Neuronal stem cell (in vitro differentiated cells): Measurements from ENCODE around the gene TMEM207.
A peak's percentile ranks its signal among the peaks of the same experiment; 100 is the strongest.

ENCODE experiments used
- DNase-seq: peaks from one replicate; pipeline ENCODE4 v3.0.0-alpha.2; 2013; ENCODE audit warnings: low spot score
- H2AFZ ChIP-seq: one replicate; pipeline ENCODE4 v1.6.1; 2013; ENCODE audit warnings: mild to moderate bottlenecking, low read length, inconsistent platforms
- H2AK5ac ChIP-seq: 2 replicates; pipeline ENCODE4 v1.6.1; 2013; ENCODE audit warnings: low read depth, mild to moderate bottlenecking, inconsistent platforms, low read length, moderate library complexity, mixed read lengths
- H2BK120ac ChIP-seq: 2 replicates; pipeline ENCODE4 v1.6.1; 2013; ENCODE audit warnings: low read depth, mild to moderate bottlenecking, inconsistent platforms, low read length, moderate library complexity, mixed read lengths
- H2BK12ac ChIP-seq: one replicate; pipeline ENCODE4 v1.6.1; 2013; ENCODE audit warnings: low read length, inconsistent platforms
- H2BK15ac ChIP-seq: 2 replicates; pipeline ENCODE4 v1.6.1; 2013; ENCODE audit warnings: mild to moderate bottlenecking, low read length, inconsistent platforms, mixed read lengths
- H2BK5ac ChIP-seq: one replicate; pipeline ENCODE4 v1.6.1; 2013; ENCODE audit warnings: inconsistent platforms, mild to moderate bottlenecking, low read length, moderate library complexity
- H3K14ac ChIP-seq: one replicate; pipeline ENCODE4 v1.6.1; 2013; ENCODE audit warnings: low read length, inconsistent platforms
- H3K18ac ChIP-seq: 2 replicates; pipeline ENCODE4 v1.6.1; 2013; ENCODE audit warnings: low read length, inconsistent platforms
- H3K23ac ChIP-seq: 2 replicates; pipeline ENCODE4 v1.6.1; 2013; ENCODE audit warnings: low read depth, mild to moderate bottlenecking, mixed read lengths, low read length, inconsistent platforms; ENCODE audit not compliant: poor library complexity
- H3K27ac ChIP-seq: replicated peaks from 3 replicates; pipeline ENCODE4 v1.5.1; 2013; ENCODE audit warnings: low read length, inconsistent platforms
- H3K27me3 ChIP-seq, 3 experiments: 2 replicates each; pipeline ENCODE4 v1.6.1; 2013; ENCODE audit warnings: low read length in 3 of 3, mild to moderate bottlenecking in 2 of 3, inconsistent platforms in 1 of 3, low read depth in 1 of 3, mixed read lengths in 1 of 3, moderate library complexity in 1 of 3; ENCODE audit not compliant: control insufficient read depth in 3 of 3, insufficient read depth in 3 of 3
- H3K36me3 ChIP-seq, 2 donors: replicated peaks in 1 of 2; 2 replicates each; pipeline ENCODE4 v1.6.1; 2013; ENCODE audit warnings: low read length in 2 of 2; ENCODE audit not compliant: control insufficient read depth in 2 of 2, insufficient read depth in 2 of 2
- H3K4ac ChIP-seq: 2 replicates; pipeline ENCODE4 v1.6.1; 2013; ENCODE audit warnings: inconsistent platforms, mild to moderate bottlenecking, low read length, moderate library complexity
- H3K4me1 ChIP-seq, 2 donors: 1 replicate in 1 of 2; 2 replicates in 1 of 2; pipeline ENCODE4 v1.6.1; 2013; ENCODE audit warnings: low read length in 2 of 2, low read depth in 1 of 2; ENCODE audit not compliant: control insufficient read depth in 2 of 2, insufficient read depth in 1 of 2
- H3K4me2 ChIP-seq: one replicate; pipeline ENCODE4 v1.6.1; 2013; ENCODE audit warnings: mild to moderate bottlenecking, low read length, inconsistent platforms; ENCODE audit not compliant: insufficient read depth, poor library complexity, severe bottlenecking
- H3K4me3 ChIP-seq, 2 donors: 2 replicates each; pipeline ENCODE4 v1.5.1; 2013; ENCODE audit warnings: low read length in 2 of 2, mild to moderate bottlenecking in 2 of 2, inconsistent platforms in 1 of 2, moderate library complexity in 1 of 2
- H3K79me1 ChIP-seq: one replicate; pipeline ENCODE4 v1.6.1; 2013; ENCODE audit warnings: low read depth, mild to moderate bottlenecking, inconsistent platforms, low read length, moderate library complexity
- H3K9ac ChIP-seq: one replicate; pipeline ENCODE4 v1.6.1; 2013; ENCODE audit warnings: mild to moderate bottlenecking, low read depth, low read length, inconsistent platforms; ENCODE audit not compliant: poor library complexity
- H3K9me3 ChIP-seq, 2 donors: replicated peaks in 1 of 2; 2 replicates each; pipeline versions ENCODE3 to v1.6.1; 2013; ENCODE audit warnings: low read length in 2 of 2, mild to moderate bottlenecking in 2 of 2, inconsistent platforms in 1 of 2, low read depth in 1 of 2, mixed read lengths in 1 of 2, moderate library complexity in 1 of 2; ENCODE audit not compliant: control insufficient read depth in 2 of 2, insufficient read depth in 1 of 2
- H4K8ac ChIP-seq: one replicate; pipeline ENCODE4 v1.6.1; 2013; ENCODE audit warnings: low read depth, mild to moderate bottlenecking, inconsistent platforms, low read length, moderate library complexity
- H4K91ac ChIP-seq: one replicate; pipeline ENCODE4 v1.6.1; 2013; ENCODE audit warnings: low read length, low read depth, mild to moderate bottlenecking, inconsistent platforms; ENCODE audit not compliant: poor library complexity
- WGBS, 2 donors: extraction: QIAGEN DNeasy Blood & Tissue Kit; methylation state at CpG; one replicate each; pipeline ENCODE4 v1.1.7; 2013; ENCODE audit warnings: missing lambda C conversion rate in 2 of 2, mixed read lengths in 1 of 2; ENCODE audit not compliant: insufficient read length in 2 of 2, insufficient replicate concordance in 1 of 2; ENCODE audit errors: extremely low coverage in 2 of 2; 5-methylcytosine and 5-hydroxymethylcytosine counted together

Gene TMEM207

GRCh38 chr3:190426806-190427507, 22.7 kb downstream of the TMEM207 start:
- Histone ChIP-seq H3K4me1 (no peaks in the 10 kb centered on the region), H2AFZ (no peak overlapping the region), H2BK5ac (no peak overlapping the region), H2BK120ac (no peak overlapping the region), H3K4me2 (no peak overlapping the region), H4K91ac (no peak overlapping the region), H3K18ac (no peak overlapping the region), H3K14ac (no peak overlapping the region), H3K27me3 (peaks cover 0 to 6% (median 0%) of the 10 kb centered on the region in 3 experiments), H3K27ac (no peak overlapping the region), H4K8ac (no peak overlapping the region), H3K79me1 (no peaks in the 10 kb centered on the region), H3K9ac (no peak overlapping the region), H3K36me3 (no peaks in the 10 kb centered on the region), H2AK5ac (no peak overlapping the region), H3K4ac (no peak overlapping the region), H3K9me3 (no peaks in the 10 kb centered on the region), H3K4me3 (no peak overlapping the region), H3K23ac (no peak overlapping the region), H2BK12ac (no peak overlapping the region), H2BK15ac (no peak overlapping the region)
- no CpG with 5 or more reads among the region's 6 CpGs for WGBS, 2 donors
- no peak for DNase-seq

GRCh38 chr3:190425833-190426232, 23.9 kb downstream of the TMEM207 start:
- H3K4me1 ChIP-seq: no peaks in the 10 kb centered on the region
- H3K9me3 ChIP-seq: no peaks in the 10 kb centered on the region
- no peak overlapping the region for H3K14ac ChIP-seq
- no peak for DNase-seq
- no peak overlapping the region for H2BK15ac ChIP-seq
- H3K4me3 ChIP-seq: no peak overlapping the region
- H2AFZ ChIP-seq: no peak overlapping the region
- WGBS, 2 donors: no CpG with 5 or more reads among the region's 1 CpG
- no peaks in the 10 kb centered on the region for H3K79me1 ChIP-seq
- H2BK5ac ChIP-seq: no peak overlapping the region
- H2BK12ac ChIP-seq: no peak overlapping the region
- H3K27ac ChIP-seq: no peak overlapping the region
- H2BK120ac ChIP-seq: no peak overlapping the region
- no peak overlapping the region for H3K4me2 ChIP-seq
- H4K8ac ChIP-seq: no peak overlapping the region
- H2AK5ac ChIP-seq: no peak overlapping the region
- H4K91ac ChIP-seq: no peak overlapping the region
- no peak overlapping the region for H3K4ac ChIP-seq
- H3K18ac ChIP-seq: no peak overlapping the region
- peaks cover 0 to 6% (median 0%) of the 10 kb centered on the region in 3 experiments for H3K27me3 ChIP-seq
- H3K36me3 ChIP-seq: no peaks in the 10 kb centered on the region
- no peak overlapping the region for H3K23ac ChIP-seq
- H3K9ac ChIP-seq: no peak overlapping the region

- Histone ChIP-seq H4K8ac (no peak overlapping the region), H3K27ac (no peak overlapping the region), H3K4me3 (no peak overlapping the region), H3K23ac (no peak overlapping the region), H2BK120ac (no peak overlapping the region), H3K4me1 (no peaks in the 10 kb centered on the region), H2BK12ac (no peak overlapping the region), H4K91ac (no peak overlapping the region), H3K36me3 (no peaks in the 10 kb centered on the region), H3K27me3 (peaks cover 0 to 6% (median 0%) of the 10 kb centered on the region in 3 experiments), H3K9me3 (no peaks in the 10 kb centered on the region), H3K4me2 (no peak overlapping the region), H3K79me1 (no peaks in the 10 kb centered on the region), H2BK15ac (no peak overlapping the region), H2BK5ac (no peak overlapping the region), H2AK5ac (no peak overlapping the region), H3K9ac (no peak overlapping the region), H3K18ac (no peak overlapping the region), H2AFZ (no peak overlapping the region), H3K14ac (no peak overlapping the region), H3K4ac (no peak overlapping the region)
- DNase-seq: peak; percentile 35
- WGBS, 2 donors: no CpG with 5 or more reads among the region's 16 CpGs
Measured at GRCh38 chr3:190424478-190425439, 24.9 kb downstream of the TMEM207 start.

- Histone ChIP-seq H3K4me3 (no peak overlapping the region), H3K9ac (no peak overlapping the region), H2BK12ac (no peak overlapping the region), H3K4ac (no peak overlapping the region), H2AFZ (no peak overlapping the region), H2BK120ac (no peak overlapping the region), H3K27ac (no peak overlapping the region), H3K9me3 (no peaks in the 10 kb centered on the region), H2AK5ac (no peak overlapping the region), H2BK5ac (no peak overlapping the region), H3K14ac (no peak overlapping the region), H4K91ac (no peak overlapping the region), H3K4me2 (no peak overlapping the region), H3K36me3 (no peaks in the 10 kb centered on the region), H3K18ac (no peak overlapping the region), H3K23ac (no peak overlapping the region), H3K4me1 (no peaks in the 10 kb centered on the region), H3K79me1 (no peaks in the 10 kb centered on the region), H3K27me3 (peaks cover 0 to 6% (median 0%) of the 10 kb centered on the region in 3 experiments), H2BK15ac (no peak overlapping the region), H4K8ac (no peak overlapping the region)
- DNase-seq: no peak
- no CpG with 5 or more reads among the region's 2 CpGs for WGBS, 2 donors
Measured at GRCh38 chr3:190424108-190424477, 25.6 kb downstream of the TMEM207 start.
